Upper lobe of left lung (tissue), 4 donors: ENCODE data around the gene PRAMEF18.

Source experiments
- CTCF ChIP-seq, 6 experiments: fragments of 450-650 bp in 4 of 6; fragments of 200-600 bp in 2 of 6; sonication (generic) in 2 of 6; IDR thresholded peaks; one replicate each; pipeline ENCODE4 v1.5.1; 2016 to 2019; ENCODE audit warnings: antibody characterized with exemption in 6 of 6
- EP300 ChIP-seq, 4 donors: sonication (generic); formaldehyde crosslinking; IDR thresholded peaks; one replicate each; pipeline ENCODE4 v1.5.1; 2017; ENCODE audit warnings: antibody characterized with exemption in 4 of 4, control low read depth in 2 of 4
- POLR2A ChIP-seq, 4 donors: fragments of 450-650 bp; IDR thresholded peaks; one replicate each; pipeline ENCODE4 v1.5.1; 2016 to 2017; ENCODE audit warnings: antibody characterized with exemption in 4 of 4, mild to moderate bottlenecking in 2 of 4
- POLR2AphosphoS5 ChIP-seq, 2 donors: sonication (generic); formaldehyde crosslinking; IDR thresholded peaks; one replicate each; pipeline ENCODE4 v1.5.1; 2017; ENCODE audit warnings: antibody characterized with exemption in 2 of 2

- peak in 3 of 6 experiments; percentile 8 to 38 (median 35) for TF ChIP-seq CTCF (IDR thresholded peaks at IDR 0.05)
- no peak for TF ChIP-seq EP300 (IDR thresholded peaks at IDR 0.05)
- no peak for TF ChIP-seq POLR2AphosphoS5 (IDR thresholded peaks at IDR 0.05)
- TF ChIP-seq POLR2A (IDR thresholded peaks at IDR 0.05) = no peak
Measured at GRCh38 chr1:13228343-13228781, 2.4 kb upstream of the PRAMEF18 start.
